ENCODE measurements around the gene RARRES2.

- no peak for TF ChIP-seq POLR2A (IDR thresholded peaks at IDR 0.05)
- TF ChIP-seq, protein P1, sequence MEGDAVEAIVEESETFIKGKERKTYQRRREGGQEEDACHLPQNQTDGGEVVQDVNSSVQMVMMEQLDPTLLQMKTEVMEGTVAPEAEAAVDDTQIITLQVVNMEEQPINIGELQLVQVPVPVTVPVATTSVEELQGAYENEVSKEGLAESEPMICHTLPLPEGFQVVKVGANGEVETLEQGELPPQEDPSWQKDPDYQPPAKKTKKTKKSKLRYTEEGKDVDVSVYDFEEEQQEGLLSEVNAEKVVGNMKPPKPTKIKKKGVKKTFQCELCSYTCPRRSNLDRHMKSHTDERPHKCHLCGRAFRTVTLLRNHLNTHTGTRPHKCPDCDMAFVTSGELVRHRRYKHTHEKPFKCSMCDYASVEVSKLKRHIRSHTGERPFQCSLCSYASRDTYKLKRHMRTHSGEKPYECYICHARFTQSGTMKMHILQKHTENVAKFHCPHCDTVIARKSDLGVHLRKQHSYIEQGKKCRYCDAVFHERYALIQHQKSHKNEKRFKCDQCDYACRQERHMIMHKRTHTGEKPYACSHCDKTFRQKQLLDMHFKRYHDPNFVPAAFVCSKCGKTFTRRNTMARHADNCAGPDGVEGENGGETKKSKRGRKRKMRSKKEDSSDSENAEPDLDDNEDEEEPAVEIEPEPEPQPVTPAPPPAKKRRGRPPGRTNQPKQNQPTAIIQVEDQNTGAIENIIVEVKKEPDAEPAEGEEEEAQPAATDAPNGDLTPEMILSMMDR (IDR thresholded peaks at IDR 0.05) = no peak
Observed at GRCh38 chr7:150357771-150358427, 16.5 kb upstream of the RARRES2 start.

All from Peyer's patch (tissue), 4 donors.